HUDEP-2 (cell line): ENCODE results near the gene PITPNB.
A peak's percentile ranks its signal among the peaks of the same experiment; 100 is the strongest.

Experiments
- DNase-seq, 76 experiments: peaks; one replicate each; lab custom pipeline; 2025; ENCODE audit not compliant: unreplicated experiment in 76 of 76; lab: John Stamatoyannopoulos, UW

Gene PITPNB

DNA sequence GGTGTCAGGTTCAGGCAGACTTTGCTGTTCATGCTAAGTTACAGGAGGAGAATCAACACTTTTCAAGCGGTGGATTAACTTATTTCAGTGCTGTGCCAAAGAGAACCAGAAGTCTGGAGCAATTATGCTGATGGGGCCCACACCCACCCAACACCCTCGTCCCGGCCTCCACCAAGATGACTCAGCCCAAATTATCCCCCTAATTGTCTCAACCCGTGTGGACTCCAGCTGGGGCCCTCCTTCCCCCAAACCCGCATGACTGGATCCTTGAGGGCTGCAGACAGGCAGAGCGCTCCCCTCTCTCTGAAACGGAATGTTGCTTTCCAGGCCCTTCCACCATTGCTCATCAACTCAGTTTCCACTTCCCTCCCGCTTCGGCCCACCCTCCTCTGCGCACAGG lies 82.9 kb downstream of the PITPNB start:
- no peak for DNase-seq

GRCh38 chr22:27835446-27835845 lies 83.6 kb downstream of the PITPNB start:
- DNase-seq: no peak

- DNase-seq: no peak
These were observed 84.5 kb downstream of the PITPNB start for GRCh38 chr22:27834364-27835185.

GRCh38 chr22:27833803-27834202 lies 85.3 kb downstream of the PITPNB start:
- DNase-seq: no peak

DNA sequence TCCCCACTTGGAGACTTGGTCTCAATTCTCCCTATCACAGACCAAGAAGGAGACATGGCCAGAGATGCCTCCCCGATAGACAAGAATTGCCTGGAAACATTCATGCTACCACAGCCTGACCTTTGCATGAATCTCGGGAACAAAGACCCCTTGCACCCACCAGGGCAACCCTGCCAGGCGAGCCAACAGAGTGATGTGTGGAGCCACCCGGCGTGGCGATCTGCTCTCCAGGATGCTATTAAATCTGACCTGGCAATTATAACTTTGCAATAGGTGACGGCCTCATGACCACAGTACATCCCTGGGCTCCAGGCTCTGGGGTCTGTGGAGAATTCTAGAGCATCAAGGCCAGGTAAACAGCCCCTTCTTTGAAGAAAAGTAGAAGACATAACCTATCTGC lies 86.5 kb downstream of the PITPNB start:
- DNase-seq: no peak

- DNase-seq: no peak
These were observed 89.4 kb downstream of the PITPNB start for GRCh38 chr22:27829620-27830019.

DNA sequence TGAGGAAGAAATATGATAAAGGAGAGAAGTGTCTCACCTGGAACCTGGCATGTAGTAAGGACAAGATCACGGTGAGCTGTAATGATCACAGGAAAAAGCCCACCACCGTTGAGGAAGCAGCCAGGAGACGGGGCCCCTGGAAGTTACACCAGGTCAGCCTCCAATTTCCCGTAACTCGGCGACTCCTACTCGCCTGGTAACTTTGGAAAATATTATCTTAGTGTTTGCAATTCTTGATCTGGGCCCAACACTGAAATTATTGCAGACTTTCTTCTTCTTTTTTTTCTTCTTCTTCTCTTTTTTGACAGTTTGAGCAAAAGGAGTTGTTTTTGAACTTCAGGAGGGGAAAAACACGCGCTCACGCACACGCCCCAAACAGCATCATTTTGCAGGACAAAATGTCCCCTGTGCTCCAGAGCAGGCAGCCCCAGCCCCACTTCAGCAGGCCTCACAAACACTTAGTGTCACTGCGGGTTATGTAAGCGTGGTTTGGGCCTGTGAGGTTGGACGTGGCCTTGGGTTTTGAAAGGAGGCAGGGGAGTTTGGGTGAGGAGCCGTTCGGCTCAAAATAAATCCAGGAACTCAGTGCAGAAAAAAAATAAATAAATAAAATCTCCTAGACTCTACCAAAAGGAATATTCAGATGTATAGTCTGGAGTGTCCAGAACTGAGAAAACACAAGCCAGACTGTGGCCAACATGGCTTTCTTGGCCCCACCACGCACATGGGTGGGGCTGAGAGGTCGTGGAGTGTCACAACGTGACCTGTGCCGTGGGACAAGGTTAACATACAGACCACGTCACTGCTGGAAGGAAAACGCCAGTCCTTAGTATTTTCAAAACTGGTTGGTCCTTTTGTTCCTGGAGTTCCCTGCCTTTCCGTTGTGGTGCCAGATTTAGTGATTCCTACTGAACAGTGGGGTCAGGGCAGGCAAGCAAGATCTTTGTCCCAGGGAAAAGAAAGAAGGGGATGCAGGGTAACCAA lies 91.2 kb downstream of the PITPNB start:
- no peak for DNase-seq

DNA sequence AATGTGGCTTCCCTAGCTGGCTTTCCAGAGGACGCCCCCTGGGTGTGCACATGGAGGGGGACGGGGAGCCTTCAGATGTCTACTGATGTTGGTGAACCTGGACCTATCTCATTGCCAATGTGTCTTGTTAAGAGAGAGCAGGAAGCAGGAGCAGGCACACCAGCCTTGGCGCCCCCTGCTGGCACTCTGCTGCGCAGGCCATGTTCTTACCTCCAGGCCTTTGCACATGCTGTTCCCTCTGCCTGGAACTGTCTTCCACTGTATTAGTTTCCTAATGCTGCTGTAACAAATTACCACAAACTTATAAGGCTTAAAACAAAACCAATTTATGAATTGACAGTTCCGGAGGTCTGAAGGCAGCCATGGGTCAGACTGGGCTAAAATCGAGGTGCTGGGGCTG lies 93.9 kb downstream of the PITPNB start:
- DNase-seq: peak in 17 of 76 experiments; percentile 2 to 33 (median 7)

GRCh38 chr22:27823221-27823620 lies 95.8 kb downstream of the PITPNB start:
- DNase-seq: no peak

DNA sequence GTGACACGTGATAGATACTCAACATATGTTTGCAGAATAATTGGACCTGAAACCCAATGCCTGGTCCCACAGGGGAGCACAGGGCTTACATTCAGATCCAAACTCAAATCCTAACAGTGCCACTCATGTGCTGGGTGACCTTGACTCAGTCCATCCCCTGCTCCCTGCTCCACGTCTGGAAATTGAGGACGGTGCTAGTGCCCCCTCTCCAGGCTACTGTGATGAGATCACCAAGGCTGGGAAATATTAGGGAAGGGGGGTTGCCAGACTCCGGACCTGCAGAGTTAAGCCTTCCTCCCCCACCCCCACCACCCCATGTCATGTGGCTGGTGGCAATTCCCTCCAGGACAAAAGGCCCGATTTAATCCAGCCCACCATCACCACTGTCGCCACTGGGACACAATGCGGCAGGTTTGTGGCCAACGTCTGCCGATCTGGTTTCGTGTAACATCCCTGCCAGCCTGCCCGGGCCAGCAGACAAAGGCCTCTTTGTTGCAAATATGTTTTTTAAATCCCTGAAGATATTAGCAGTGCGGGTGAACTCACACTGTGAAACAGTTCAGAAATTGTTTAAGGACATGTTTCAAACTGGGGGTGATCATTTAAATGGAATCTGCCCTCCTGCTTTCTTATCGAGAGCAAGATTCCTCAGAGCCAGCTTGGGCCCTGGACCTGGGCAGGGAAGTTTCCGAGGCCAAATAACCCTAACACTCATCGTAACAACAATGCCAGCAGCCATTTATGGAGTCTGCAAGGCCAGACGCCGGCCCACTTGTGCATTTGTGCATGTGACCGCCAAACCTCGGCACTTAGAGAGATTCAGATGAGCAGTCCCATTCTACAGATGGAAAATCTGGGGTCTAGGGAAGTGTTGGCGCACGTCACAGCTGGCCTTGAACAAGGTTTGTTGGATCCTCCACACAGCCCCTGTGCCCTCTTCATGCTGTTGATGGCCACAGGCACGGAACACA lies 97.9 kb downstream of the PITPNB start:
- no peak for DNase-seq

GRCh38 chr22:27816552-27816951 lies 102.5 kb downstream of the PITPNB start:
- DNase-seq: no peak

DNA sequence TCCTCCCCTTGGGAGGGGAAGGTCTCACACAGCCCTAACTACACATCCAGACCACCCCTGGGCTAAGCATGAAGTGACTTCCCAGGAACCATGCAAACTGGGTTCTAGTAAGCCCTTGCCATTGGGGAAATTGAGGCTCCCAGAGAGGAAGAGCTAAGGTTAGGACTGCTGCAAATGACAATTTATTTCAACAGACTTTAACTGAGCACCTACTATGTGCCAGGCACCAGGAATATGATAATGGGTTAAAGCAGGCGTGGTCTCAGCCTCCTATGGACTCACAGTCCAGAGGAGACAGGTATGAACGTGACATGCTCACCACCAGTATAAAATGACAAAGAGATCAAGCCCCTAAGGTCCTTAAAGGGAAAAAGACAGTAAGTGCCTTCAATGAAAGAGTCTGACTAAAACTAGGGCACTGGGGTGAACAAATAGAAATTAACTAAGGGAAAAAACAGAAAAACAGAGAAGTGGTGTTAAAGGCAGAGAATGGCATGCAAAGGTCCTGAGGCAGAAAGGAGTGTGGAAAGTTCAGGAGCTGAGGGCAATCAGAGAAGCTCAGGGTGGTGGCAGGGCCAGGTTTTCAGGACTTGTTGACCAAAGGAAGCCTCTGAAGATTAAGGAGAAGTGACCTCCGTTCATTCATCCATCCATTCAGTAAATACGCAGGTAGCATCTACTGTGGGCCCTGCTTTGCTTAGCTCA lies 103.1 kb downstream of the PITPNB start:
- no peak for DNase-seq

- no peak for DNase-seq
These were observed 104.1 kb downstream of the PITPNB start for GRCh38 chr22:27814993-27815392.

- no peak for DNase-seq
These were observed 107.3 kb downstream of the PITPNB start for GRCh38 chr22:27811778-27812177.

GRCh38 chr22:27810609-27811151 lies 108.4 kb downstream of the PITPNB start:
- DNase-seq: no peak

- DNase-seq: no peak
These were observed 109.1 kb downstream of the PITPNB start for GRCh38 chr22:27809700-27810608.

DNA sequence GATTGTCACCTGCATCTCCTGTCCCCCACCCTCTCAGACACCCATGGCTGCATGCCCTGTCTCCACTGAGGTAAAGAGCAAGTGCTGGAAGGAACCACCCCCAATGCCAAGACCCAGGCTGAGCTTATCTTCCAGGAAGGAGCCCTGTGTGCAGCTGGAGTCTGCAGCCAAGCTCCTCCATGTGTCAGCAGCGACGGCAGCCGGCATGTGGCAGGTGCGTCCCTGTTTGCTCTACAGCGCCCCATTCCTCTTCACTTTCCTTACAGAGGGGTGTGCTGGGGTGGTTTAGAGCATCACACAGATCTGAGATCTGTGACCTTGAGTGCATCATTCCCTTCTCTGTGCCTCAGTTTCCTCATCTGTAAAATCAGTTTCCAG lies 109.8 kb downstream of the PITPNB start:
- no peak for DNase-seq

GRCh38 chr22:27808451-27809225 lies 110.4 kb downstream of the PITPNB start:
- no peak for DNase-seq
